Skin epidermis (tissue), 12 donors: ENCODE measurements around the gene LOXL1.
A peak's percentile ranks its signal among the peaks of the same experiment; 100 is the strongest.
"Not testable (repeated sequence)": the region's sequence is repeated elsewhere in the genome, so short reads cannot be mapped to it uniquely, and the experiment has no call there.

Source experiments
- H3K27ac ChIP-seq, 21 experiments: fragments of 200-600 bp; sonication (generic) in 11 of 21; one replicate each; pipeline ENCODE4 v1.5.0; 2020; ENCODE audit warnings: mild to moderate bottlenecking in 3 of 21, inconsistent platforms in 2 of 21, moderate library complexity in 2 of 21
- H3K4me3 ChIP-seq, 7 experiments: fragments of 200-600 bp; sonication (generic) in 2 of 7; one replicate each; pipeline ENCODE4 v1.5.0; 2020; ENCODE audit warnings: inconsistent platforms in 2 of 7, mild to moderate bottlenecking in 2 of 7, moderate library complexity in 1 of 7

Gene LOXL1

GRCh38 chr15:73965094-73965757 is 39.0 kb downstream of the LOXL1 start:
- H3K27ac ChIP-seq: peak overlapping the region in 13 of 21 experiments; percentile 8 to 79 (median 67)

GRCh38 chr15:73965758-73966113 is 39.5 kb downstream of the LOXL1 start:
- Histone ChIP-seq H3K27ac (peak overlapping the region in 5 of 21 experiments; percentile 64 to 79 (median 67)), H3K4me3 (peak overlapping the region in 1 of 7 experiments; percentile 16)

More at GRCh38 chr15:73965094-73965757, 39.0 kb downstream of the LOXL1 start:
- peak overlapping the region in 3 of 7 experiments; percentile 7 to 16 (median 8) for H3K4me3 ChIP-seq

GRCh38 chr15:73968461-73968860 is 42.2 kb downstream of the LOXL1 start:
- no peak overlapping the region for H3K27ac ChIP-seq
- H3K4me3 ChIP-seq: no peak overlapping the region

GRCh38 chr15:73969151-73969759 is 43.0 kb downstream of the LOXL1 start:
- Histone ChIP-seq H3K27ac (no peak overlapping the region), H3K4me3 (no peak overlapping the region)

GRCh38 chr15:73972984-73973682 is 46.9 kb downstream of the LOXL1 start:
- peak overlapping the region in 2 of 21 experiments; percentile 10 to 35 for H3K27ac ChIP-seq
- H3K4me3 ChIP-seq: peak overlapping the region in 1 of 7 experiments; percentile 6

GRCh38 chr15:73973683-73974200 is 47.5 kb downstream of the LOXL1 start:
- not testable (repeated sequence) for H3K27ac ChIP-seq, H3K4me3 ChIP-seq

GRCh38 chr15:73975440-73976125 is 49.3 kb downstream of the LOXL1 start:
- not testable (repeated sequence) for H3K4me3 ChIP-seq, H3K27ac ChIP-seq

GRCh38 chr15:73978896-73979295 is 52.6 kb downstream of the LOXL1 start:
- Histone ChIP-seq H3K4me3 (no peak overlapping the region), H3K27ac (no peak overlapping the region)

- Histone ChIP-seq H3K27ac (peak overlapping the region in 3 of 21 experiments; percentile 12 to 95 (median 41)), H3K4me3 (no peak overlapping the region)
Measured at GRCh38 chr15:73979636-73980035, 53.4 kb downstream of the LOXL1 start.

- H3K4me3 ChIP-seq: peak overlapping the region in 1 of 7 experiments; percentile 5
- H3K27ac ChIP-seq: peak overlapping the region in 20 of 21 experiments; percentile 75 to 97 (median 92)
Measured at GRCh38 chr15:73981761-73982221, 55.5 kb downstream of the LOXL1 start.

- no peak overlapping the region for H3K4me3 ChIP-seq
- peak overlapping the region in 20 of 21 experiments; percentile 75 to 97 (median 92) for H3K27ac ChIP-seq
Measured at GRCh38 chr15:73982222-73982962, 56.1 kb downstream of the LOXL1 start.

GRCh38 chr15:73983211-73983727 is 57.0 kb downstream of the LOXL1 start:
- Histone ChIP-seq H3K27ac (peak overlapping the region; percentile 15 to 97 (median 91)), H3K4me3 (no peak overlapping the region)

GRCh38 chr15:73983773-73984172 is 57.5 kb downstream of the LOXL1 start:
- peak overlapping the region in 20 of 21 experiments; percentile 51 to 97 (median 92) for H3K27ac ChIP-seq
- H3K4me3 ChIP-seq: no peak overlapping the region

GRCh38 chr15:73984208-73984979 is 58.1 kb downstream of the LOXL1 start:
- no peak overlapping the region for H3K4me3 ChIP-seq
- peak overlapping the region in 17 of 21 experiments; percentile 15 to 97 (median 92) for H3K27ac ChIP-seq

- Histone ChIP-seq H3K4me3 (no peak overlapping the region), H3K27ac (peak overlapping the region in 15 of 21 experiments; percentile 15 to 97 (median 91))
Measured at GRCh38 chr15:73985101-73985873, 59.0 kb downstream of the LOXL1 start.

GRCh38 chr15:73986055-73986775 is 60.0 kb downstream of the LOXL1 start:
- H3K27ac ChIP-seq: peak overlapping the region in 12 of 21 experiments; percentile 16 to 95 (median 92)
- H3K4me3 ChIP-seq: no peak overlapping the region

- H3K27ac ChIP-seq: peak overlapping the region in 17 of 21 experiments; percentile 4 to 99 (median 86)
- H3K4me3 ChIP-seq: no peak overlapping the region
Measured at GRCh38 chr15:73986776-73987056, 60.5 kb downstream of the LOXL1 start.
